ENCODE data around the gene FEZF1. TPM values are rescaled to one million over a fixed set of nuclear protein-coding genes. Genes with fewer than 3 reads are reported as not detected.

The FEZF1 gene
- total RNA-seq, 6 experiments from 2014 or later = not detected

- no peak for DNase-seq
- H3K4me1 Mint-ChIP-seq (ENCODE audit: low read depth) = no peaks in the 10 kb centered on the region
- no peaks in the 10 kb centered on the region for H3K9me3 Mint-ChIP-seq
- TF ChIP-seq CTCF (IDR thresholded peaks at IDR 0.05) = no peak
- peaks cover 15% of the 10 kb centered on the region for H3K27me3 Mint-ChIP-seq (ENCODE audit: insufficient read depth)
- no peak overlapping the region for H3K4me3 Mint-ChIP-seq
- H3K36me3 Mint-ChIP-seq (ENCODE audit: low read depth) = no peaks in the 10 kb centered on the region
- no peak overlapping the region for H3K27ac Mint-ChIP-seq
These were observed 12.2 kb upstream of the FEZF1 start for GRCh38 chr7:122316467-122317388.

GRCh38 chr7:122315507-122316466, 11.2 kb upstream of the FEZF1 start:
- Mint-ChIP-seq H3K4me1 (ENCODE audit: low read depth) (no peaks in the 10 kb centered on the region), H3K27me3 (ENCODE audit: insufficient read depth) (peaks cover 21% of the 10 kb centered on the region), H3K9me3 (no peaks in the 10 kb centered on the region), H3K4me3 (no peak overlapping the region), H3K36me3 (ENCODE audit: low read depth) (no peaks in the 10 kb centered on the region), H3K27ac (no peak overlapping the region)
- DNase-seq = no peak
- TF ChIP-seq CTCF (IDR thresholded peaks at IDR 0.05) = no peak

GRCh38 chr7:122314284-122314683, 9.7 kb upstream of the FEZF1 start:
- no peak for TF ChIP-seq CTCF (IDR thresholded peaks at IDR 0.05)
- Mint-ChIP-seq H3K36me3 (ENCODE audit: low read depth) (no peaks in the 10 kb centered on the region), H3K4me3 (no peak overlapping the region), H3K27me3 (ENCODE audit: insufficient read depth) (peaks cover 29% of the 10 kb centered on the region), H3K9me3 (no peaks in the 10 kb centered on the region), H3K4me1 (ENCODE audit: low read depth) (peaks cover 6% of the 10 kb centered on the region; the same call in 1 of the 2 replicates), H3K27ac (no peak overlapping the region)
- no peak for DNase-seq

- Mint-ChIP-seq H3K4me1 (ENCODE audit: low read depth) (peaks cover 6% of the 10 kb centered on the region; the same call in 1 of the 2 replicates), H3K27ac (no peak overlapping the region), H3K9me3 (no peaks in the 10 kb centered on the region), H3K27me3 (ENCODE audit: insufficient read depth) (peaks cover 29% of the 10 kb centered on the region), H3K36me3 (ENCODE audit: low read depth) (no peaks in the 10 kb centered on the region), H3K4me3 (no peak overlapping the region)
- no peak for DNase-seq
- no peak for TF ChIP-seq CTCF (IDR thresholded peaks at IDR 0.05)
These were observed 8.2 kb upstream of the FEZF1 start for GRCh38 chr7:122312789-122313188.

- H3K27ac Mint-ChIP-seq = no peak overlapping the region
- H3K4me1 Mint-ChIP-seq (ENCODE audit: low read depth) = peaks cover 6% of the 10 kb centered on the region; the same call in 1 of the 2 replicates
- no peak overlapping the region for H3K4me3 Mint-ChIP-seq
- no peak for TF ChIP-seq CTCF (IDR thresholded peaks at IDR 0.05)
- DNase-seq = no peak
- peaks cover 32% of the 10 kb centered on the region for H3K27me3 Mint-ChIP-seq (ENCODE audit: insufficient read depth)
- H3K9me3 Mint-ChIP-seq = no peaks in the 10 kb centered on the region
- no peaks in the 10 kb centered on the region for H3K36me3 Mint-ChIP-seq (ENCODE audit: low read depth)
These were observed 7.3 kb upstream of the FEZF1 start for GRCh38 chr7:122311734-122312450.
